Activated T-helper 17 cell treated with anti-CD3 and anti-CD28 coated beads, Interleukin-2, amount 50 U/mL, for 72 hours (primary cell): ENCODE measurements around the gene COA5. TPM values are rescaled to one million over a fixed set of nuclear protein-coding genes. Genes with fewer than 3 reads are reported as not detected.

Source experiments
- ATAC-seq: fragments of 150-1000 bp; cut with Tn5 transposase; replicated peaks from 2 replicates; pipeline ENCODE4 v1.10.0; 2021; ENCODE audit warnings: mild to moderate bottlenecking, moderate library complexity
- H3K27ac Mint-ChIP-seq: one replicate; pipeline ENCODE4 v1.8.0; 2022; ENCODE audit warnings: mixed read lengths
- H3K27me3 Mint-ChIP-seq: one replicate; pipeline ENCODE4 v1.8.0; 2022; ENCODE audit warnings: mixed read lengths
- H3K36me3 Mint-ChIP-seq: one replicate; pipeline ENCODE4 v1.8.0; 2022; ENCODE audit warnings: low read depth, mild to moderate bottlenecking, mixed read lengths
- H3K4me1 Mint-ChIP-seq: one replicate; pipeline ENCODE4 v1.8.0; 2022; ENCODE audit warnings: mixed read lengths
- H3K4me3 Mint-ChIP-seq: one replicate; pipeline ENCODE4 v1.8.0; 2022; ENCODE audit warnings: mild to moderate bottlenecking, mixed read lengths
- H3K9me3 Mint-ChIP-seq: one replicate; pipeline ENCODE4 v1.8.0; 2022; ENCODE audit warnings: mixed read lengths
- total RNA-seq, 2 donors: library from RNA; stranded (reverse); gene quantifications; one replicate each; pipeline ENCODE4 v1.2.3, GENCODE V29; 2022

COA5 gene
- total RNA-seq, 2 donors from 2014 or later = 22.9 to 25.2 TPM

DNA sequence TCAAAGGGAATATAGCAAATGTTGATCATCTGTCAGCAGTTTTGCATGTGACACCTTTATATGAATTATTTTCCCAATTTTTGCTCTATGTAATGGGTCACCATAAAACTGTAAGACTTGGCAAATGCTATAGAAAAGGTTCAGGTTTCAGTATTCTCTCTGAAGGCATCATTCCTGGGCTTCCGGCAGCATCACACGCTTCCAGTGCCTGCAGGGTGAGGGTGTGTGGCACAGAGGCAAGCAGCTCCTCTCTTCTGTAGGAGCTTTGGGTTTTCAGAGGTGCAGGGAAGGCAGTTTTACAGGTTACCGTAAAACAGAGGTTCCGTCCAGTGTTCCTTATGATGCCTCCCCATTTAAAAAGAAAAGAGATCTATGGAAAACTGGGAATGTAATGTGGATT, 18.8 kb downstream of the COA5 start:
- Mint-ChIP-seq H3K27me3 (no peaks in the 10 kb centered on the region), H3K9me3 (peaks cover 7% of the 10 kb centered on the region), H3K4me1 (peaks cover 4% of the 10 kb centered on the region), H3K4me3 (no peak overlapping the region), H3K27ac (peak overlapping the region; percentile 61), H3K36me3 (peaks cover 92% of the 10 kb centered on the region)
- no peak for ATAC-seq

DNA sequence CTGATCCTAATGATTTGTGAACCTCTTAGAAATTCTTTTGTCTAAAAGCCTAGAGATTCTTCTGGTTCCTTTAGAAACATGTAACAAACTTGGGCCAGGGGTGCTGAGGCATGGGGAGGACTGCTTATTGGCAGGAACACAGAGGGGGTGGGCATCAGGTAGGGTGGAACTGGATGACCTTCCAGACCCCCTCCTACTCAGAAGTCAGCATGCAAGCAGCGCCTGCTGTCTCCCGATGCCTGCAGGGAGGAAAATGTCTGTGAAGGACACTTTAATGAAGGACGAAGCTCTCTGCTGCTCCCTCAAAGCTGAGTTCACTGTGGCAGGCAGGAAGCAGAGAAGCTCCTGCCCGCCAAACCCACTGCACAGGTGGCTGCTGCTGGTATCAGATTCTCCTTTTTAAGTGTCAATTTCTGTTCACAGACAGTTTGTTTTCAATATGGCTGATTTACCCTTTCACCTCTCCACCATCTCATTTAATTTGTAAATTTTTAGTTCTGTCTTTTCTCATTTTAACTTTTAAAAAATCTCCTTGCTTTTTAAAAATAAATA, 19.4 kb downstream of the COA5 start:
- ATAC-seq = no peak

DNA sequence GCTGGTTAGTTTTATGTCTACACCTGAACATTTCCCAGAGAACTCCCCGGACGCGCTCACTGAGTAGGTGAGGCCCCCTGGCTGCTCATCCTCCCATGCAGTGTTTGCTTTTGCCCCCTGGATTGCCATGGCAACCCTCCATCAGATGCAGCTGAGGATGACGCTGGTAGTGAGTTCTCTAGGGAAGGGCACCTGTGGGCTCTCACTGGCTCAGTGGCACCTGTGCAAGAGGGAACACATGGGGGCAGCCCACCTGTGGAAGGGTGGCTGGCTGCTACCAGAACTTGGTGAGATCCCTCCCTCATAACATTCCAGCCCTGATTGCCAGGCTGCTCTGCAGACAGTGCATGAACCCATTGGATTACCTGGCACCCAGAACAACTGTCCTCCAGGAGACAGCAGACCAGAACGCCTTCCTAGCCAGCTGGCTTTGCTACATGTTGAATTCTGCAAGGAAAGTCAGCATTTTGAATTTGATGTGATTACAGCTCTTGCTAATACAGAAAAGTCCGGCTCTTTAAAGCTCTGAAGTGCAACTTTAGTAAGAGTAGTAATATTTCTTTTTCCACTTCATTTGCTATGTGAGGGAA, 21.7 kb downstream of the COA5 start:
- ATAC-seq = no peak
- no peaks in the 10 kb centered on the region for H3K4me1 Mint-ChIP-seq
- H3K36me3 Mint-ChIP-seq = peaks cover 96% of the 10 kb centered on the region
- no peak overlapping the region for H3K4me3 Mint-ChIP-seq
- H3K27ac Mint-ChIP-seq = no peak overlapping the region
- no peaks in the 10 kb centered on the region for H3K9me3 Mint-ChIP-seq
- no peaks in the 10 kb centered on the region for H3K27me3 Mint-ChIP-seq

More for the DNA sequence above, 19.4 kb downstream of the COA5 start:
- Mint-ChIP-seq H3K4me1 (peaks cover 4% of the 10 kb centered on the region), H3K36me3 (peaks cover 94% of the 10 kb centered on the region), H3K9me3 (peaks cover 7% of the 10 kb centered on the region), H3K27me3 (no peaks in the 10 kb centered on the region), H3K4me3 (no peak overlapping the region), H3K27ac (peak overlapping the region; percentile 61)

DNA sequence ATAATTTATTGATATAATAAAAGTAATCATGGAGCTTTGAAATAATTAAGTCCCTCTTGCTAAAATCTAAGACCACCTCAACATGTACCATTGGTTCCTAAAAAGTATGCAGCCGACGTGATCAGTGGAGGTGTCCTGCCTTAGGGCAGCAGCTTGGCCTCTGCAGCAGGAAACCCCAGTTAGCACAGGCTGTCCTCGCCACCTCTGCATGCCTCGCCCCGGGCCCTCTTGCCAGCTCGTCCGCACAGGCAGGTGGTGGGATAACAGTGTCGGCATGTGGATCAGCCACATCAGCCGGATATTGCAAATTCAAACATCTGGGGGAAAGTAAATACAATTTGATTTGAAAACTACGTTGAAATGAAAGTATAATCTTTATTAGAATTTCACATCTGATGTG, 22.9 kb downstream of the COA5 start:
- peaks cover 91% of the 10 kb centered on the region for H3K36me3 Mint-ChIP-seq
- no peak overlapping the region for H3K4me3 Mint-ChIP-seq
- no peaks in the 10 kb centered on the region for H3K9me3 Mint-ChIP-seq
- ATAC-seq = no peak
- H3K4me1 Mint-ChIP-seq = no peaks in the 10 kb centered on the region
- H3K27me3 Mint-ChIP-seq = no peaks in the 10 kb centered on the region
- H3K27ac Mint-ChIP-seq = no peak overlapping the region

DNA sequence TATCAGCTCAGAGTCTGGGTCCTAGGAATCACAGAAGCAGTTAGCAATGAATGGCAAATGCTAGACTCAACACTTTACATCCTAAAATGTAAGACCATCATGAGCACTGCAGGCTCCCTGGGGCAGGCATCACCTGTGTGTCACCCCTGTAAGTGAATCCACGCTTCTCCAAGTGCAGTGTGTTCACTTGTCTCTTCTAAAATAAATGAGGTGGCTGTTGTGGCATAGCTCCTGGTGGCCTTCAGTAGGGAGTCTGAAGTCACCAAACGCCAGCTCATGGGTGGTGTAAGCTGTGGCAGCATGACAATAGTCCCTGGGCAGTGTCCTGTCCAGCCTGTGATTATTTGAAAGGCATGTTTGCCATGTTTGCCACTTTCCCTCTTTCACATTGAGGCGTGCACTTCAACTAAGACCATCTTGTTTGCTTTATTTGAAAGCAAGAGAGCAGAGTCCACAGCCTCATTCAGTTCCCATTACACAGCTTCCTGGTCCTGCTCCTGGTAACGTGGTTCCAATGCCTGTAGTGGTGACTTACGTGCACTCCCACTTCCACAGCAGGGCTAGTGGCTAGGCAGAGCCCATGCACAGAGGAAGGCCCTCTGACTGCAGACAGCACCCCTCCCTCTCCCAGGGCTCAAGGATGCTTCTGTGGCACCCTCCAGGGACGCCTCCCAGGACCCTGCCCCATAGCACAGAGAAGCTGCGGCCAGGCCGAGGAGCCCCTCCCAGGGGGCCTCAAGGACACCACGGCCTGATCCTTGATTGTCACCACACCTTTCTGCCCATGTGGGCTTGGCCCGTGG, 24.3 kb downstream of the COA5 start:
- Mint-ChIP-seq H3K4me3 (no peak overlapping the region), H3K27me3 (no peaks in the 10 kb centered on the region), H3K9me3 (no peaks in the 10 kb centered on the region), H3K36me3 (peaks cover 90% of the 10 kb centered on the region), H3K27ac (no peak overlapping the region), H3K4me1 (no peaks in the 10 kb centered on the region)
- no peak for ATAC-seq

DNA sequence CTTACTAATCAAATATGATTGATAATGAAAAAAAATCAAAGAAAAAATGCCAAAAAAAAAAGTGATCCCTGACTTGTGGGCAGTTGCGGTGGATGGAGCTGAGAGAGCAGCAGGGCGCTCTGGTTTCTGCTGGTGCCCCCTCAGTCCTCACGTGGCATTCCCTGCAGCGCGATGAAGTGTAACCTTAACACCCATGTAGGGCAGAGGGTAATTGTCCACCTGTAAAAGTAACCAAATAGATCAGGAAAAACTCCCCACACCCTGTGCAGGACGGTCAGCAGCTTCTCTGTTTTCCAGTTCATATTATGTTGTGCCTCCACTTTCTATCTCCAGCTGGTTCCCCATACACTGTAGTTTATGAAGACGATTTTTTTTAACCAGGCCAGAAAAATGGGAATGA, 25.0 kb downstream of the COA5 start:
- no peak for ATAC-seq
- H3K4me3 Mint-ChIP-seq = no peak overlapping the region
- peaks cover 90% of the 10 kb centered on the region for H3K36me3 Mint-ChIP-seq
- no peaks in the 10 kb centered on the region for H3K9me3 Mint-ChIP-seq
- no peaks in the 10 kb centered on the region for H3K4me1 Mint-ChIP-seq
- no peak overlapping the region for H3K27ac Mint-ChIP-seq
- no peaks in the 10 kb centered on the region for H3K27me3 Mint-ChIP-seq

DNA sequence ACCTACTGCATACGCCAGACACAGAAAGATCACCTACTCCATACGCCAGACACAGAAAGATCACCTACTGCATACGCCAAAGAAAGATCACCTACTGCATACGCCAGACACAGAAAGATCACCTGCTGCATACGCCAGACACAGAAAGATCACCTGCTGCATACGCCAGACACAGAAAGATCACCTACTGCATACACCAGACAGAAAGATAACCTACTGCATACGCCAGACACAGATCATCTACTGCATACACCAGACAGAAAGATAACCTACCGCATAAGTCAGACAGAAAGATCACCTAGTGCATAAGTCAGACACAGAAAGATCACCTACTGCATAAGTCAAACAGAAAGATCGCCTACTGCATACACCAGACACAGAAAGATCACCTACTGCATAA, 25.8 kb downstream of the COA5 start:
- H3K27ac Mint-ChIP-seq = no peak overlapping the region
- H3K9me3 Mint-ChIP-seq = no peaks in the 10 kb centered on the region
- no peak overlapping the region for H3K4me3 Mint-ChIP-seq
- no peaks in the 10 kb centered on the region for H3K4me1 Mint-ChIP-seq
- no peaks in the 10 kb centered on the region for H3K27me3 Mint-ChIP-seq
- H3K36me3 Mint-ChIP-seq = peaks cover 90% of the 10 kb centered on the region
- no peak for ATAC-seq

DNA sequence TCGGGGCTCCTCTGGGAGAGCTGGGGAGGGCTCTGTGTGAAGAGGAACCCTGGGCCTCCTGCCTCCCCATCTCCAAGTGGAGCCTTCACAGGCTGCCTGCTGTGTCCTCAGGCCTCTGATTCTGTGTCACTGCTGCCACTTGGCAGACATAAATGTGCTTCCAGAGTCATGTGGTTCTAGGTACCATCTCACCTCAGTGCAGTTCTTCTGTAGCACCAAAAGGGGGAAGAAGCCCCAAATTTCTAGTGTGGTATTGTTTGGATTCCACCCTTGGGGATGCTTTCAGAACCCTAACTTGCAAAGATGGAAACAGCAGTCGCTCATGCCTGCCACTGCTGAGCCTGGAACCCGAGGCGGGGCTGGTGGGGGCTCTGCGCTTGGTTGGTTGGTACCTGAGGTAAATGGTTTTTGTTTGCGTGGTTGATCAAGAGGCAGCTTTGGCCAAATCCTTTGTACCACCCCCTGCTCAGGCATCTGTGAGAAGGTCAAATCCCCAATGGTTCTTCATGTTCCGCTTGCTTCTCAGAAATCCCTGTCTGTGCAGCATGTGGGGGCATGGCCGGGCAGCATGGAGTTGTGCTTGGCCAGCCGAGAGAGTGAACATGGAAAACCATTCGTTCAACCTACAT, 27.5 kb downstream of the COA5 start:
- no peaks in the 10 kb centered on the region for H3K4me1 Mint-ChIP-seq
- no peak for ATAC-seq
- H3K9me3 Mint-ChIP-seq = no peaks in the 10 kb centered on the region
- H3K4me3 Mint-ChIP-seq = no peak overlapping the region
- no peaks in the 10 kb centered on the region for H3K27me3 Mint-ChIP-seq
- peaks cover 90% of the 10 kb centered on the region for H3K36me3 Mint-ChIP-seq
- H3K27ac Mint-ChIP-seq = peak overlapping the region; percentile 11

DNA sequence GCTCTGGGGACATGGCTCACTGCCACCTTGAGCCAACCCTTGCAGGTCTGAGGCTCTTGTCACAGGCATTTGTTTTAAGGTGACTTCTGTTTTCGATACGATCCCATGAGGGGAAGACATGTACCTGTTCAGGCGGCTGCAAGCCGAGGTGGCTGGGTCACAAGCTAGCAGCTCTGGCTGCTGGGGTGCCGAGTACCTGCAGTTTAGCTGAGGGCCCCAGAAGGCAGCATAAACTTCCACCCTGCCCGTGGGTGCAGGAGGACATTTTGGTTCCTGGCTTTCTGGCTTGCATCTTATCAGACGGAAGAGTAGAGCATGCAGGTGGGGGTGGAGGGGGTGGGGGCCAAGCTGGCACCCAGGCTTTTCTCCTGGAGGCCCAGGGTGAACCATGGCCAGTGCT, 28.4 kb downstream of the COA5 start:
- no peak for ATAC-seq
- no peak overlapping the region for H3K27ac Mint-ChIP-seq
- no peaks in the 10 kb centered on the region for H3K27me3 Mint-ChIP-seq
- H3K4me1 Mint-ChIP-seq = no peaks in the 10 kb centered on the region
- H3K9me3 Mint-ChIP-seq = no peaks in the 10 kb centered on the region
- H3K4me3 Mint-ChIP-seq = no peak overlapping the region
- peaks cover 90% of the 10 kb centered on the region for H3K36me3 Mint-ChIP-seq

DNA sequence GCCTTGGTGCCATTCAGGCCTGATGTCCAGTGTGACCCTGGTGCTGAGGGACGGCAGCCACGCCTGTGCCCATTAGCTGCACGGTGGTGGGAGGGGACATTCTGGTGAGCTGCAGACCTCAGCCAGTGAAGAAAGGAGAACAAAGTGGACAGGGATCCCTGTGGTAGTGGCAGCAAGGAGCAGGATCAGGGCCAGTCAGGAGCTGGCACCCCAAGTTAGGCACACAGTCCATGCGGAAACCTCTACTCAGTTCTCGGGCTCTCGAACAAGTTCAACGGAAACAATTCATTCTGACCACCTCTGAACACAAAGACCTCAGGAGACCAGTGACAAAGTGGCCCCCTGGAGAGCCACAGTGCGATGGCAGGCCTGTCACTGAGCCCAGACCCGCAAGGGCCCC, 30.1 kb downstream of the COA5 start:
- peak overlapping the region; percentile 6 for H3K27ac Mint-ChIP-seq
- H3K4me1 Mint-ChIP-seq = no peaks in the 10 kb centered on the region
- no peak for ATAC-seq
- peaks cover 88% of the 10 kb centered on the region for H3K36me3 Mint-ChIP-seq
- no peak overlapping the region for H3K4me3 Mint-ChIP-seq
- H3K9me3 Mint-ChIP-seq = no peaks in the 10 kb centered on the region
- no peaks in the 10 kb centered on the region for H3K27me3 Mint-ChIP-seq

DNA sequence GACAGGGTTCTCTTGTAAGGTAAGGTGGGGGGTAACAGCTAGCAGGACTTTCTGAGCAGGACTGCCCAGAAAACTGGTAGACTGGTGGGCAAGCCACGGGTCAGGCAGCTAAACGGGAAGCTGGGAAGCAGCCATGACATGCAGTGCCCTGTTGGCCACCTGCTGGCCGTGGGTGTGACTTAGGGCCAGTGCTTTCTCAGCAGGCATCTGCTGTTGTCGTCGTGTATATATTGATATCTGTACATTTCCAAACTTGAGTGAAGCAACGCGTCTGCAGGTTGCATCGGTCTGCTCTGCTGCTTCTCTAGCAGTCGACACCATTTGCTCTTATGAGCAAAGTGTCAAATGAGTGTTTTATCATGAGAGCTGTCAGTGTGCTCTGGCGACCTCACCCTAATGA, 31.0 kb downstream of the COA5 start:
- H3K9me3 Mint-ChIP-seq = no peaks in the 10 kb centered on the region
- H3K27me3 Mint-ChIP-seq = no peaks in the 10 kb centered on the region
- H3K27ac Mint-ChIP-seq = no peak overlapping the region
- H3K36me3 Mint-ChIP-seq = peaks cover 88% of the 10 kb centered on the region
- no peak overlapping the region for H3K4me3 Mint-ChIP-seq
- H3K4me1 Mint-ChIP-seq = no peaks in the 10 kb centered on the region
- no peak for ATAC-seq

DNA sequence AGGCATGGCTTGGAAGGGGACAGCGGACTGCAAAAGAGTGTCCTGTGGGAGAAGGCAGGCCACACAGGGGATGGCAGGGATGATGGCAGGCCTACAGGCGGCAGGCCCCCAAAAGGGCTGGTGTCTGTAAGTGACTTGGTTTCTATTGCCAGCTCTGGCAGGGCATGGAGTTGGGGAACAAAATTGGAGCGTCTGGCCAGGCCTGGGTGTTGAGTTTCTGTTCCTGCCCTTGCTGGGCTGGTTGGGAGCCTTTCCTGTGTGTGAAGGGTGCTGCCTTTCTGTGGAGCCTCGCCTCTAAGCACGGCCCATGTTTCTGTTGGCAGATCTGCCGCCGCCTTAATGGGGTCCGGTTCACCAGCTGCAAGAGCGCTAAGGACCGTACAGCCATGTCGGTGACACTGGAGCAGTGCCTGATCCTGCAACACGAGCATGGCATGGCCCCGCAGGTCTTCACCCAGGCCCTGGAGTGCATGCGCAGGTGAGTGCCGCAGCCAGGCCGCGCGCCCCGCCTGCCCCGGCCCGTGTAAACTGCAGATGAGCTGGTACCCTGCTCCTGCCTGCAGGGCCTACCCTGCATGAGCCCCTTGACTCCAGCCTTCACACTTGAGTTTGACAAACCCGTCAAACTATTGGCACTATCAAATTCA, 31.5 kb downstream of the COA5 start:
- no peak for ATAC-seq
- H3K36me3 Mint-ChIP-seq = peaks cover 88% of the 10 kb centered on the region
- H3K9me3 Mint-ChIP-seq = no peaks in the 10 kb centered on the region

DNA sequence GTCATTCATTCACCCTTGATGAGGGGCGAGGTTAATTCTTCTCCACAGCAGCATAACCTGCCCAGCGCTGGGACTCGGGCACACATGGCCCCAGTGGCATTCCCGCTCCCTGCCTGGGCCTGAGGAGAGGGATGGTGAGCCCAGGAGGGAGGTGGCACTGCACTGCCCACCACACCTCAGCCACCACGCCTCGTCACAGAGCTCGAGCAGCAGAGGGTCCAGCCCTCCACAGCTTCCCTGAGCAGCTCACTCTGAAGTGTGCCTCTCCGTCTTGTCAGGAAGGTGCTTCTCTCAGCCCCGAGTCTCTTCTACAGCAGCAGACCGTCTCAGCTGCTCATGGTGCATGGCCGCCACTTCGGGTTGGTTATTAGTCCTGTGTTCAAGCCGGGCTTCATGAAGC, 34.9 kb downstream of the COA5 start:
- Mint-ChIP-seq H3K36me3 (peaks cover 86% of the 10 kb centered on the region), H3K27me3 (no peaks in the 10 kb centered on the region), H3K4me1 (no peaks in the 10 kb centered on the region), H3K4me3 (no peak overlapping the region), H3K27ac (peak overlapping the region; percentile 64), H3K9me3 (no peaks in the 10 kb centered on the region)
- no peak for ATAC-seq

More for the DNA sequence above, 31.5 kb downstream of the COA5 start:
- Mint-ChIP-seq H3K27me3 (no peaks in the 10 kb centered on the region), H3K27ac (peak overlapping the region; percentile 58), H3K4me1 (no peaks in the 10 kb centered on the region), H3K4me3 (no peak overlapping the region)

DNA sequence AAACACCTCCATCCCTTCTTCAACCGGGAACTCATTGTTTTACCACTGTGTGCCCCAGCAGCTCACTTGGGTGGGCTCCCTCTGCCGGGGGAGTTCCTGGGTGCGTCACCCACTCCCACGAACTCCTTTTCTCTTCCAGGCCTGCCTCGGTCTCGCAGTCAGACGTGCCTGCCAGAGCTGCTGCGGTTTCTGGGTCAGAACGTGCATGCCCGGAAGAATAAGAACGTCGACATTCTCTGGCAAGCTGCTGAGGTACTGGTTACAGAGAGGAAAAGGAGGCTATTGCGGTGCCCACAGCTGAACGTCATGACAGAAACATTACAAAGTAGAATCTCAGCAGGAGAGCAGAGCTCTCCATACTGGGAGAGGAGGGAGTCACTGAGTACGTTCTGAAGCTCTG, 35.6 kb downstream of the COA5 start:
- H3K4me3 Mint-ChIP-seq = no peak overlapping the region
- H3K4me1 Mint-ChIP-seq = no peaks in the 10 kb centered on the region
- ATAC-seq = no peak
- H3K27ac Mint-ChIP-seq = peak overlapping the region; percentile 58
- H3K36me3 Mint-ChIP-seq = peaks cover 86% of the 10 kb centered on the region
- H3K27me3 Mint-ChIP-seq = no peaks in the 10 kb centered on the region
- no peaks in the 10 kb centered on the region for H3K9me3 Mint-ChIP-seq
